Heart left ventricle (tissue), 16 donors: ENCODE data around the gene C2orf49. TPM values are rescaled to one million over a fixed set of nuclear protein-coding genes. Genes with fewer than 3 reads are reported as not detected.
"Not testable (repeated sequence)": the region's sequence is repeated elsewhere in the genome, so short reads cannot be mapped to it uniquely, and the experiment has no call there.

Source experiments
- ATAC-seq, 4 donors: fragments of 200-7000 bp; cut with Tn5 transposase; one replicate each; pipeline ENCODE4 v1.9.1; 2020 to 2022; ENCODE audit warnings: moderate library complexity in 4 of 4, mild to moderate bottlenecking in 3 of 4, moderate number of reproducible peaks in 1 of 4
- DNase-seq, 5 donors: peaks; one replicate each; pipeline ENCODE4 v3.0.0-alpha.2; 2020
- H3K27ac ChIP-seq, 12 donors: fragments of 200-600 bp; sonication (generic) in 4 of 12; one replicate each; pipeline versions ENCODE4 v1.5.0 to v1.8.0; 2016 to 2022; ENCODE audit warnings: mild to moderate bottlenecking in 2 of 12
- H3K27me3 ChIP-seq, 9 donors: fragments of 200-600 bp; sonication (generic) in 2 of 9; one replicate each; pipeline versions ENCODE4 v1.5.1 to v1.8.0; 2016 to 2022; ENCODE audit warnings: mild to moderate bottlenecking in 3 of 9
- H3K36me3 ChIP-seq, 9 donors: fragments of 200-600 bp; sonication (generic) in 2 of 9; one replicate each; pipeline versions ENCODE4 v1.5.0 to v1.8.0; 2018 to 2022; ENCODE audit warnings: mild to moderate bottlenecking in 2 of 9
- H3K4me1 ChIP-seq, 12 donors: fragments of 200-600 bp; sonication (generic) in 4 of 12; one replicate each; pipeline versions ENCODE4 v1.5.0 to v1.8.0; 2016 to 2022; ENCODE audit warnings: mild to moderate bottlenecking in 3 of 12
- H3K4me3 ChIP-seq, 12 donors: fragments of 200-600 bp; sonication (generic) in 4 of 12; one replicate each; pipeline versions ENCODE4 v1.5.0 to v1.8.0; 2017 to 2022; ENCODE audit warnings: mild to moderate bottlenecking in 9 of 12, moderate library complexity in 4 of 12
- H3K9me3 ChIP-seq, 12 donors: fragments of 200-600 bp; sonication (generic) in 4 of 12; one replicate each; pipeline versions ENCODE4 v1.5.0 to v1.8.0; 2016 to 2022; ENCODE audit warnings: mild to moderate bottlenecking in 1 of 12
- POLR2A ChIP-seq, 2 donors: fragments of 450-650 bp; IDR thresholded peaks; one replicate each; pipeline ENCODE4 v1.6.1; 2017; ENCODE audit warnings: antibody characterized with exemption in 2 of 2, mild to moderate bottlenecking in 2 of 2, moderate library complexity in 2 of 2
- WGBS, 4 donors: extraction: QIAGEN DNeasy Blood & Tissue Kit in 2 of 4; methylation state at CpG; one replicate each; pipeline versions ENCODE4 v1.1.5 to v1.1.7; 2013 to 2018; 5-methylcytosine and 5-hydroxymethylcytosine counted together
- intact Hi-C, 10 donors: fragments of 100-400 bp; cut with DNase I; formaldehyde crosslinking; loops; one replicate each; pipeline versions ENCODE4 v1.11.1 to v1.14.2; 2022
- polyA plus RNA-seq, 2 donors: library from polyadenylated mRNA; stranded (reverse); fragments of 200-250 nt; gene quantifications; one replicate each; pipeline ENCODE4 v1.2.3, GENCODE V29; 2013
- total RNA-seq, 9 donors: library from RNA; depleted of rRNA in 2 of 9; stranded (reverse); fragments of >200 nt in 2 of 9; fragmentation: NEBNext Ultra II Directional in 3 of 9; extraction: Animal tissue kit (Norgen Biotek cat#: 25700) in 3 of 9; gene quantifications; one replicate each; pipeline versions ENCODE4 v1.1.0 to v1.2.4, GENCODE V29; 2016 to 2023
- TF ChIP-seq, protein P1 (sequence below), 12 donors: fragments of 200-600 bp; sonication (generic) in 4 of 12; IDR thresholded peaks; one replicate each; pipeline versions ENCODE4 v1.5.0 to v1.8.0; 2018 to 2022; ENCODE audit warnings: antibody characterized with exemption in 12 of 12, mild to moderate bottlenecking in 5 of 12
- donor health status: ischemic (EF 13 %, LVEDD 7.1; RV severe dilation, severe dysfunction).
- donor health status: healthy with polysubstance abuse.
- donor health status: DM: no; HTN: yes; CAD: no.
- donor health status: DM: no; HTN: no; CAD: no.
- donor health status: ischemic (EF 25% LVEDD 6.9; RV normal size, moderate dysfunction).
- donor health status: ischemic (EF 25% LVEDD 5.7; RV mildly dilated, moderate dysfunction).
- donor health status: healthy.
- donor health status: DM: yes; HTN: yes; CAD: no.
- donor health status: ischemic (EF 35%, LVEDD 5.7; RV mildly dilated, moderate dysfunction).
- donor health status: nonischemic (EF 11% LVEDD 7.7; RV severe dilation, severe dysfunction).
- donor health status: DM: yes; HTN: yes; CAD: no.
- donor health status: PGD.
- donor health status: ischemic (EF 29% LVEDD 5.4; RV normal size, mild dysfunction).
- donor health status: nonischemic (EF 23%, LVEDD 6.1; RV moderate dilation, normal function).

Gene C2orf49
- total and polyA plus RNA-seq, 11 donors, result 12.1 to 21.7 (median 15.6) TPM

DNA sequence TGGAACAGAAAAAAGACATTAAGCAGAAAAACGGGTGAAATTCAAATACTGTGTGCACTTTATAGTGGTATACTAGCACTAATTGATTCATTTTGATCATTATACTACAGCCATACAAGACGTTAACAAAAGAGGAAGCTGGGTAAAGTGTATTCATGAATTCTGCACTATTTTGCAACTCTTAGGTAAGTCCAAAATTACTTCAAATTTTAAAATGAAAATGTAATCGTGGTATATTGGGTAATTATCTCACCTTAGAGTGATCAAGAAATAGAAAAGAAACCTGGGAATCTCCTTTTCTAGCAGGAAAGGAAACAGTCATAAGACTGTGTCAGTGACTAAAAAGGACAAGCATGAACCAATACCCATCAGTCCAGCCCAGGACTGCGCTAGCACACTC, 13.2 kb upstream of the C2orf49 start:
- Histone ChIP-seq H3K27me3 (no peaks in the 10 kb centered on the region), H3K4me3 (no peak overlapping the region), H3K27ac (no peak overlapping the region), H3K4me1 (peaks cover 0 to 31% (median 11%) of the 10 kb centered on the region in 12 donors), H3K9me3 (no peaks in the 10 kb centered on the region), H3K36me3 (peaks cover 0 to 5% (median 0%) of the 10 kb centered on the region in 9 donors)
- ATAC-seq, result no peak
- intact Hi-C loops, result no loop called here
- TF ChIP-seq, protein P1, sequence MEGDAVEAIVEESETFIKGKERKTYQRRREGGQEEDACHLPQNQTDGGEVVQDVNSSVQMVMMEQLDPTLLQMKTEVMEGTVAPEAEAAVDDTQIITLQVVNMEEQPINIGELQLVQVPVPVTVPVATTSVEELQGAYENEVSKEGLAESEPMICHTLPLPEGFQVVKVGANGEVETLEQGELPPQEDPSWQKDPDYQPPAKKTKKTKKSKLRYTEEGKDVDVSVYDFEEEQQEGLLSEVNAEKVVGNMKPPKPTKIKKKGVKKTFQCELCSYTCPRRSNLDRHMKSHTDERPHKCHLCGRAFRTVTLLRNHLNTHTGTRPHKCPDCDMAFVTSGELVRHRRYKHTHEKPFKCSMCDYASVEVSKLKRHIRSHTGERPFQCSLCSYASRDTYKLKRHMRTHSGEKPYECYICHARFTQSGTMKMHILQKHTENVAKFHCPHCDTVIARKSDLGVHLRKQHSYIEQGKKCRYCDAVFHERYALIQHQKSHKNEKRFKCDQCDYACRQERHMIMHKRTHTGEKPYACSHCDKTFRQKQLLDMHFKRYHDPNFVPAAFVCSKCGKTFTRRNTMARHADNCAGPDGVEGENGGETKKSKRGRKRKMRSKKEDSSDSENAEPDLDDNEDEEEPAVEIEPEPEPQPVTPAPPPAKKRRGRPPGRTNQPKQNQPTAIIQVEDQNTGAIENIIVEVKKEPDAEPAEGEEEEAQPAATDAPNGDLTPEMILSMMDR (IDR thresholded peaks at IDR 0.05), result no peak
- no peak for TF ChIP-seq POLR2A (IDR thresholded peaks at IDR 0.05)
- WGBS, 4 donors, result 76 to 90% (median 86%) methylated on average over 4 of the region's 4 CpGs
- no peak for DNase-seq

DNA sequence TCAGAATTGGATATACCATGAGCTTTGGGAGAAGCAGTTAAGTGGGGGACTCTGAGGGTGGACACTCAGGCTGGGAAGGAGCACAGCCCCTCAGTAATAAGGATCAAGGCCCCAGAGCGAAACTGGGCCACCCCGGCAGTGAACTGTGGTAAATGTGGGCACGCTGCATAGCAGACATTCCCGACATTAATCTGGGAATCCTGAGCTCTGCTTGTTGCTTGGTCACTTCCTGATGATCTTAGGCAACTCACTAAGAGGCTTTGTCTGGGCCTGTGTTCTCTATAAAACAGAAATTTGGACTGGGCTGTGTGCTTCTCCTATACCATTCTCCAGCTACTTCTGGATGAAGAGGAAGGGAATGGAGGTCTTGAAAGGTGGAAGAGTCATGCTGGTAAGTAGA, 12.6 kb upstream of the C2orf49 start:
- DNase-seq (no peak), ATAC-seq (no peak)
- TF ChIP-seq, protein P1 (IDR thresholded peaks at IDR 0.05), result no peak
- H3K4me1 ChIP-seq, result peaks cover 0 to 31% (median 11%) of the 10 kb centered on the region in 12 donors
- no peaks in the 10 kb centered on the region for H3K27me3 ChIP-seq
- no peaks in the 10 kb centered on the region for H3K9me3 ChIP-seq
- peaks cover 0 to 5% (median 0%) of the 10 kb centered on the region in 9 donors for H3K36me3 ChIP-seq
- intact Hi-C loops, result no loop called here
- no peak overlapping the region for H3K27ac ChIP-seq
- no peak overlapping the region for H3K4me3 ChIP-seq
- 78 to 84% (median 81%) methylated on average over 4 of the region's 4 CpGs for WGBS, 4 donors

DNA sequence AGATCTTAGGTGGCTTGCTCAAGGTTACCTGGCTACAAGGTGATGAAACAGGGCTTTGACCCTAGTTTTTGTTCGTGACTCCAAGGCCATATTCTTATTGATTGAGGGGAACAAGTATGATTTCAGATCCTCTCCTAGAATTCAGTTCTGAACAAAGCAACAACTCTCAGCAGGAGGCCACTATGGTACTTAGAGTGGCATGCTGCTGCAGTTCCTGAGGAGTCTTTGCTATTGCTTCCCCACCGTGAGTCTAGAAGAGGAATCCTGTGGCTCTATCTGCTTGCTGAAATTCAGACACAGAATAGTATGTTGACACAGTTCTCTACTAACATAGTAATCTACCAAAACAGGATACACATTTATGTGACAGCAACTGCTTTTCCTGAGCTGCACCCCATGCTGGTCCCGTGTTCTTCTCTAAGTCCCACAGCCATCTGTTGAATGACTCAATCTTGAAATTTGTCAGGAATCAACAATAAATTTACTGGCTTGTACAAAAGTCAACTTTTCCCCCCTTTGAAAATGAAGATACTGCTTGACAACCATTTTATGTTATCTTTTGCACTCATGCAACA, 11.9 kb upstream of the C2orf49 start:
- Histone ChIP-seq H3K36me3 (peaks cover 0 to 5% (median 0%) of the 10 kb centered on the region in 9 donors), H3K27ac (no peak overlapping the region), H3K4me3 (no peak overlapping the region), H3K9me3 (no peaks in the 10 kb centered on the region), H3K27me3 (no peaks in the 10 kb centered on the region), H3K4me1 (peaks cover 0 to 36% (median 14%) of the 10 kb centered on the region in 12 donors)
- TF ChIP-seq POLR2A (IDR thresholded peaks at IDR 0.05), result no peak
- TF ChIP-seq, protein P1 (IDR thresholded peaks at IDR 0.05), result no peak
- intact Hi-C loops, result no loop called here
- WGBS, 4 donors, result 64 to 78% (median 69%) methylated on average over 3 of the region's 3 CpGs
- DNase-seq, result no peak
- no peak for ATAC-seq

DNA sequence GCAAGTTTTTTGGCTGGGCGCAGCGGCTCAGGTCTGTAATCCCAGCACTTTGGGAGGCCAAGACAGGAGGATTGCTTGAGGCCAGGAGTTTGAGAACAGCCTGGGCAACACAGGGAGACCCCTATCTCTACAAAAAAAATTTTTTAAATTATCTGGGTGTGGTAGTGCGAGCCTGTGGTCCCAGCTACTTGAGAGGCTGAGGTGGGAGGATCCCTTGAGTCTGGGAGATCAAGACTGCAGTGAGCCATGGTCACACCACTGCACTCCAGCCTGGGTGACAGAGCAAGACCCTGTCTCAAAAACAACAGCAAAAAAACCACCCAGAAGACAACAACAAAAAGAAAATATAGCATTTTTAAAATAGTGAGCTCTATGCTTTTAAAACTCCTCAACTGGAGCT, 10.1 kb upstream of the C2orf49 start:
- DNase-seq, H3K4me3 ChIP-seq, H3K9me3 ChIP-seq, H3K36me3 ChIP-seq, H3K27ac ChIP-seq, ATAC-seq, H3K27me3 ChIP-seq, intact Hi-C loops: not testable (repeated sequence)
- H3K4me1 ChIP-seq, result peaks cover 0 to 38% (median 14%) of the 10 kb centered on the region in 12 donors
- WGBS, 4 donors, result 86 to 96% (median 93%) methylated on average over 3 of the region's 3 CpGs

DNA sequence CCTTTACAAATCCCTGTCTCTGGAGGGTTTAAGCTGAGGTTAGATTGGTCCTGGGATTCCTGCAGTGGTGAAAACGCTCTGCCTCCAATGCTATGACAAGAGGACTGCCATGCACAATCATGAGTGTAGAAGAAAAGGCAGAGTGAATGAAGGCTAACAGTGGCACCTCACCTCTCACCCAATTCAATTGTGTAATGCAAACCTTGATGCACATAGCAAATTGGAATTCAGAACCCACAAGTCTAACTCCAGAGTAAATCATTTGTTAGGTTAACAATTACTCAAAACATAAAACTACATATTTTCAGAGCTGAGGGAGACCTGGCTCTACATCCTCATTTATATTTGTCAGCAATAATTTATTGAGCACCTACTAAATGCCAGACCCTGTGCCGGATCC, 9.7 kb upstream of the C2orf49 start:
- ATAC-seq (no peak), DNase-seq (no peak)
- no peaks in the 10 kb centered on the region for H3K9me3 ChIP-seq
- intact Hi-C loops, result no loop called here
- 85 to 90% (median 88%) methylated on average over 2 of the region's 2 CpGs for WGBS, 4 donors
- TF ChIP-seq, protein P1 (IDR thresholded peaks at IDR 0.05), result no peak
- TF ChIP-seq POLR2A (IDR thresholded peaks at IDR 0.05), result no peak
- peaks cover 0 to 5% (median 0%) of the 10 kb centered on the region in 9 donors for H3K36me3 ChIP-seq
- peaks cover 0 to 38% (median 14%) of the 10 kb centered on the region in 12 donors for H3K4me1 ChIP-seq
- peak overlapping the region in 1 of 12 donors; percentile 75 for H3K4me3 ChIP-seq
- no peaks in the 10 kb centered on the region for H3K27me3 ChIP-seq
- peak overlapping the region in 1 of 12 donors; percentile 78 for H3K27ac ChIP-seq
